Common myeloid progenitor, CD34-positive (primary cell): ENCODE measurements around the gene MRAP2.
A peak's percentile ranks its signal among the peaks of the same experiment; 100 is the strongest.
"Not testable (repeated sequence)": the region's sequence is repeated elsewhere in the genome, so short reads cannot be mapped to it uniquely, and the experiment has no call there.

ENCODE experiments used
- CTCF ChIA-PET: fragments of 350-600 bp; sonication (Branson Sonifier 250); formaldehyde crosslinking; loops from one replicate; lab custom pipeline; 2021; ENCODE audit warnings: antibody characterized with exemption; lab: Charles Lee
- POLR2A ChIA-PET: fragments of 350-600 bp; sonication (Branson Sonifier 250); formaldehyde crosslinking; loops from one replicate; lab custom pipeline; 2021; ENCODE audit warnings: antibody characterized with exemption; lab: Charles Lee
- DNase-seq, 3 donors: peaks; one replicate each; pipeline versions ENCODE4 v3.0.0 to v3.0.0-alpha.2; 2013
- H3K27ac ChIP-seq, 2 experiments: 1 replicate in 1 of 2; 2 replicates in 1 of 2; pipeline ENCODE4 v1.7.0; 2013; ENCODE audit warnings: inconsistent platforms in 2 of 2, low read length in 2 of 2, mild to moderate bottlenecking in 2 of 2, low read depth in 1 of 2, moderate library complexity in 1 of 2; ENCODE audit not compliant: severe bottlenecking in 2 of 2, insufficient read depth in 1 of 2, poor library complexity in 1 of 2
- H3K27me3 ChIP-seq, 5 experiments: replicated peaks in 2 of 5; 1 replicate in 3 of 5; 2 replicates in 2 of 5; pipeline versions ENCODE4 v1.6.1 to v1.7.0; 2013; ENCODE audit warnings: low read length in 4 of 5, mild to moderate bottlenecking in 2 of 5, moderate library complexity in 2 of 5, inconsistent platforms in 1 of 5; ENCODE audit not compliant: insufficient read depth in 5 of 5, control insufficient read depth in 4 of 5
- H3K36me3 ChIP-seq, 4 experiments: 1 replicate in 2 of 4; 2 replicates in 2 of 4; pipeline versions ENCODE4 v1.6.1 to v1.7.0; 2013; ENCODE audit warnings: low read length in 3 of 4, control low read depth in 1 of 4, mild to moderate bottlenecking in 1 of 4; ENCODE audit not compliant: control insufficient read depth in 4 of 4, insufficient read depth in 4 of 4
- H3K4me1 ChIP-seq, 4 experiments: 1 replicate in 3 of 4; 2 replicates in 1 of 4; pipeline versions ENCODE4 v1.6.1 to v1.7.1; 2013; ENCODE audit warnings: low read length in 3 of 4, mild to moderate bottlenecking in 3 of 4, control low read depth in 1 of 4, inconsistent platforms in 1 of 4, moderate library complexity in 1 of 4; ENCODE audit not compliant: control insufficient read depth in 4 of 4, insufficient read depth in 4 of 4; ENCODE audit errors: control extremely low read depth in 1 of 4
- H3K4me3 ChIP-seq, 7 experiments: 1 replicate in 4 of 7; 2 replicates in 3 of 7; pipeline versions ENCODE4 v1.5.1 to v1.7.0; 2013; ENCODE audit warnings: mild to moderate bottlenecking in 7 of 7, low read length in 6 of 7, moderate library complexity in 6 of 7, inconsistent platforms in 2 of 7, low read depth in 2 of 7, control low read depth in 1 of 7; ENCODE audit not compliant: insufficient read depth in 4 of 7, control insufficient read depth in 1 of 7; ENCODE audit errors: extremely low read depth in 1 of 7
- H3K9me3 ChIP-seq, 5 experiments: 1 replicate in 4 of 5; 2 replicates in 1 of 5; pipeline versions ENCODE4 v1.6.1 to v1.7.1; 2013; ENCODE audit warnings: low read length in 4 of 5, mild to moderate bottlenecking in 2 of 5, inconsistent platforms in 1 of 5, low read depth in 1 of 5, moderate library complexity in 1 of 5; ENCODE audit not compliant: control insufficient read depth in 4 of 5, insufficient read depth in 2 of 5; ENCODE audit errors: control extremely low read depth in 1 of 5
- WGBS: methylation state at CpG from one replicate; pipeline ENCODE4 v1.1.5; 2013; ENCODE audit not compliant: insufficient coverage; 5-methylcytosine and 5-hydroxymethylcytosine counted together

Gene MRAP2

DNA sequence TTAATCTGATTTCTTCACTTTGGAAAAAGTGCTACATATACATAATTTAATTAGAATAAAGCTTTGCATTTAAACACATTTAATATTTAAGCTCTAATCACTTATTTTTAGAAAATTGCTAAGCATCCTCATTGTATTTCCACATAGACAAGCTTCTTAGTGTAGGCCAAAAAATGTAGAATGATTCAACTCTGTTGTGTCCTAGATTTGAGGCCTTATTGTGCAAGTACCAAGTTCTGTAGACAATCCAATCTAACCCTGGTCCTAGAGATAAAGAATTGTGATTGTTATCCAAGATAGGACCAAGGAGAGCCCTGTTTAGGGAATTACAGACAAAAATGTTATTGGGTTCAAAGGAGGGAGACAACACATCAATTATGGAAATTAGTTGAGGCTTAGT lies 27.6 kb downstream of the MRAP2 start:
- H3K36me3 ChIP-seq: no peaks in the 10 kb centered on the region
- H3K27ac ChIP-seq: no peak overlapping the region
- ChIA-PET CTCF (no interaction called here), POLR2A (no interaction called here)
- DNase-seq: no peak
- H3K9me3 ChIP-seq: no peaks in the 10 kb centered on the region
- peaks cover 0 to under 1% (median 0%) of the 10 kb centered on the region in 5 experiments for H3K27me3 ChIP-seq
- no peak overlapping the region for H3K4me3 ChIP-seq
- H3K4me1 ChIP-seq: no peaks in the 10 kb centered on the region

- Histone ChIP-seq H3K9me3 (no peaks in the 10 kb centered on the region), H3K27me3 (no peaks in the 10 kb centered on the region), H3K36me3 (no peaks in the 10 kb centered on the region), H3K27ac (no peak overlapping the region), H3K4me1 (no peaks in the 10 kb centered on the region), H3K4me3 (no peak overlapping the region)
- POLR2A ChIA-PET: no interaction called here
- no peak for DNase-seq
- 71% methylated on average over 2 of the region's 3 CpGs for WGBS
- CTCF ChIA-PET: no interaction called here
Observed at GRCh38 chr6:84061613-84062398, 28.2 kb downstream of the MRAP2 start.

GRCh38 chr6:84062519-84063154 lies 29.1 kb downstream of the MRAP2 start:
- CTCF ChIA-PET: no interaction called here
- POLR2A ChIA-PET: no interaction called here
- Histone ChIP-seq H3K9me3 (no peaks in the 10 kb centered on the region), H3K36me3 (no peaks in the 10 kb centered on the region), H3K4me3 (no peak overlapping the region), H3K4me1 (no peaks in the 10 kb centered on the region), H3K27me3 (no peaks in the 10 kb centered on the region), H3K27ac (no peak overlapping the region)
- DNase-seq: peak; percentile 2 to 54 (median 30)
- 82% methylated on average over 6 of the region's 6 CpGs for WGBS

DNA sequence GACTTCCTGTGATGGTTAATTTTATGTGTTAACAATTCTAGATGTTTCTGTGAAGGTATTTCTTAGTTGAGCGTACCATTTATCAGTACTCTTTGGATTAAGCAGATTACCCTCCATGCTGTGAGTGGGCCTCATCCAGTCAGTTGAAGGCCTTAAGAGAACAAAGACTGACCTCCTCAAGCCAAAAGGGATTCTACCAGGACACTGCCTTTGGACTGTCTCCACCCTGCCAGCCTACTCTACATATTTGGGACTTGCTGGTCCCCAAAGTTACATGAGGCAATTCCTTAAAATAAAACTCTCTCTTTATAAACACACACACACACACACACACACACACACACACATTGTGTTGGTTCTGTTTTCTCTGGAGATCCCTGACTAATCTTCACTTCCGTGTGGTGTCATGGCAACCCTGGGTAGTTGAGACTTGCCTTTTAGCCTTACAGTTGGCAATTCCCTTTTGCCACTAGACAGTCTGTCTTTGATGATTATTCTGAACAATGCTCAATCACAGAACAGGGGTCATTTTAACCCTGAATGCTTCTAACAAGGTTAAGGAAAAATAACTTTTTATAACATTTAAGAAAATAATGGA lies 32.2 kb downstream of the MRAP2 start:
- Histone ChIP-seq H3K36me3 (no peaks in the 10 kb centered on the region), H3K4me1 (no peaks in the 10 kb centered on the region), H3K27me3 (no peaks in the 10 kb centered on the region), H3K27ac (no peak overlapping the region), H3K4me3 (no peak overlapping the region), H3K9me3 (peaks cover 0 to under 1% (median 0%) of the 10 kb centered on the region in 5 experiments)
- DNase-seq: no peak
- CTCF ChIA-PET: no interaction called here
- WGBS: 100% methylated on average over 2 of the region's 2 CpGs
- POLR2A ChIA-PET: no interaction called here

DNA sequence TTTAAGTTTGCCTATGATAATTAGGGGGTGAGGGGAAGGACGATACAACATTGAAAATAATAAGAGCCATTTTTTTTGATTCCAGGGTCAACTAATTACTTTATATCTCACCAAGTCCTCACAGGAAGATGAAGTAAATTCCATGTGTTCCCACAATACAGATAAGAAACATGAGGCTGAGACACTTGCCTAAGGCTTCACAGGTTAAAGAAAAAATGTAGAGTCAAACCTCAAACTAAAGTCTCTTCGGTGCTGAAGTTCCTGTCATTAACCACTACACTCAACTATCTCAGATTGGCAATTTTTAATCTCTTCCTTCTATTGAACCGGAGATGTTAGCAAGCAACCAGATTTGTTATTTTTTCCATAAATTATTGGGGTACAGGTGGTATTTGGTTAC lies 33.0 kb downstream of the MRAP2 start:
- Histone ChIP-seq H3K9me3 (peaks cover 0 to 2% (median 0%) of the 10 kb centered on the region in 5 experiments), H3K36me3 (no peaks in the 10 kb centered on the region), H3K27me3 (no peaks in the 10 kb centered on the region), H3K4me1 (no peaks in the 10 kb centered on the region), H3K4me3 (no peak overlapping the region), H3K27ac (no peak overlapping the region)
- WGBS: 33% methylated on average over 1 of the region's 3 CpGs
- no peak for DNase-seq
- POLR2A ChIA-PET: no interaction called here
- CTCF ChIA-PET: no interaction called here

GRCh38 chr6:84068873-84069272 lies 35.3 kb downstream of the MRAP2 start:
- H3K4me1 ChIP-seq, H3K27ac ChIP-seq, H3K4me3 ChIP-seq, POLR2A ChIA-PET, DNase-seq, H3K36me3 ChIP-seq, CTCF ChIA-PET, H3K9me3 ChIP-seq, H3K27me3 ChIP-seq: not testable (repeated sequence)
- 92% methylated on average over 3 of the region's 5 CpGs for WGBS

DNA sequence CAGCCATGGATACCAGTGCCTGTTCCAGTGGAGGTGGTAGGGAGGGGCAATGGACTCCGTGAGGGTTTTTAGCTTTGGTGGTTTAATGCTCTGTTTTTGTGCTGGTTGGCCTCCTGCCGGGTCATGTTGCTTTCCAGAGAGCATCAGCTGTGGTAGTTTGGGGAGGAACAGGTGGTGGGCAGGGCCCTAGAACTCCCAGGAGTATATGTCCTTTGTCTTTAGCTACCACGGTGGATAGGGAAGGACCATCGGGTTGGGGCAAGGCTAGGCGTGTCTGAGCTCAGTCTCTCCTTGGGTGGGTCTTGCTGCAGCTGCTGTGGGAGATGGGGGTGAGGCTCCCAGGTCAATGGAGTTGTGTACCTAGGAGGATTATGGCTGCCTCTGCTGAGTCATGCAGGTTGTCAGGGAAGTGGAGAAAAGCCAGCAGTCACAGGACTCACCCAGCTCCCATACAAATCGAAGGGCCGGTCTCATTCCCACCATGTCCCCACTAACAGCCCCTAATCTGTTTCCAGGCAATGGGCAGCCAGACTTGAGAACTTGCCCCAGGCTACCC lies 38.9 kb downstream of the MRAP2 start:
- DNase-seq: no peak
- no peaks in the 10 kb centered on the region for H3K27me3 ChIP-seq
- H3K4me3 ChIP-seq: no peak overlapping the region
- CTCF ChIA-PET: interaction anchor here (0.8 kb wide), 1 partner anchor 30 kb away, joined by 3 read pairs; no protein-coding TSS in a partner anchor
- no peaks in the 10 kb centered on the region for H3K36me3 ChIP-seq
- H3K4me1 ChIP-seq: no peaks in the 10 kb centered on the region
- POLR2A ChIA-PET: no interaction called here
- no peak overlapping the region for H3K27ac ChIP-seq
- WGBS: 90% methylated on average over 6 of the region's 7 CpGs
- peaks cover 0 to 2% (median 0%) of the 10 kb centered on the region in 5 experiments for H3K9me3 ChIP-seq
